Subcutaneous abdominal adipose tissue (tissue), 5 donors: ENCODE measurements around the gene CFAP251.

Source experiments
- H3K27ac ChIP-seq: one replicate; pipeline ENCODE4 v1.7.0; 2013; ENCODE audit warnings: low read depth, mild to moderate bottlenecking, inconsistent platforms, low read length, moderate library complexity
- H3K27me3 ChIP-seq, 5 donors: one replicate each; pipeline ENCODE4 v1.7.0; 2013; ENCODE audit warnings: low read length in 5 of 5, inconsistent platforms in 1 of 5; ENCODE audit not compliant: control insufficient read depth in 5 of 5, insufficient read depth in 4 of 5
- H3K36me3 ChIP-seq, 5 donors: one replicate each; pipeline ENCODE4 v1.7.0; 2013; ENCODE audit warnings: low read length in 5 of 5; ENCODE audit not compliant: control insufficient read depth in 5 of 5, insufficient read depth in 5 of 5
- H3K4me1 ChIP-seq, 5 donors: one replicate each; pipeline ENCODE4 v1.7.0; 2013; ENCODE audit warnings: low read length in 5 of 5, mild to moderate bottlenecking in 3 of 5, moderate library complexity in 1 of 5; ENCODE audit not compliant: control insufficient read depth in 5 of 5, insufficient read depth in 5 of 5
- H3K4me3 ChIP-seq, 5 donors: one replicate each; pipeline ENCODE4 v1.7.0; 2013; ENCODE audit warnings: low read length in 5 of 5, low read depth in 1 of 5
- H3K9ac ChIP-seq, 5 donors: one replicate each; pipeline ENCODE4 v1.7.0; 2013; ENCODE audit warnings: low read length in 5 of 5, mild to moderate bottlenecking in 4 of 5, moderate library complexity in 3 of 5
- H3K9me3 ChIP-seq, 5 donors: one replicate each; pipeline ENCODE4 v1.7.0; 2013; ENCODE audit warnings: low read length in 5 of 5; ENCODE audit not compliant: control insufficient read depth in 5 of 5
- donor health status: healthy.
- donor health status: healthy.
- donor health status: healthy.
- donor health status: healthy.
- donor health status: healthy.

Gene CFAP251

DNA sequence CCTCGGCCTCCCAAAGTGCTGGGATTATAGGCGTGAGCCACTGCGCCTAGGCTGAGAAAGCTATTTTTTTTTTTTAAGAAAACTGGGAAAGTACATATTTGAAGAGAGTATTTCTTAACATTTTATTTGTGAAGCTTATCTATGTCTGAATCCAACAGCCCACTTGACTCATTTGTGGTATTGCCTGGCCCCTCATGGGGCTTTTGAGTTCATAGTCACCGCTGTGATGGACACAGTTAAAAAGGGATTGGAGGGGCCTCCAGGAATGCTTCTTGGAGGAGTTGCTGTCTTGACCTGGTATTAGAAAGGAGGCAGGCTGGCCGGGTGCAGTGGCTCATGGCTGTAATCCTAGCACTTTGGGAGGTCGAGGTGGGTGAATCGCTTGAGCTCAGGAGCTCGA is 129.8 kb downstream of the CFAP251 start:
- H3K27ac ChIP-seq = no peak overlapping the region
- H3K9me3 ChIP-seq = no peaks in the 10 kb centered on the region
- H3K36me3 ChIP-seq = peaks cover 0 to 20% (median 12%) of the 10 kb centered on the region in 5 donors
- no peaks in the 10 kb centered on the region for H3K27me3 ChIP-seq
- no peak overlapping the region for H3K4me3 ChIP-seq
- H3K9ac ChIP-seq = no peak overlapping the region
- peaks cover 1 to 11% (median 10%) of the 10 kb centered on the region in 5 donors for H3K4me1 ChIP-seq

DNA sequence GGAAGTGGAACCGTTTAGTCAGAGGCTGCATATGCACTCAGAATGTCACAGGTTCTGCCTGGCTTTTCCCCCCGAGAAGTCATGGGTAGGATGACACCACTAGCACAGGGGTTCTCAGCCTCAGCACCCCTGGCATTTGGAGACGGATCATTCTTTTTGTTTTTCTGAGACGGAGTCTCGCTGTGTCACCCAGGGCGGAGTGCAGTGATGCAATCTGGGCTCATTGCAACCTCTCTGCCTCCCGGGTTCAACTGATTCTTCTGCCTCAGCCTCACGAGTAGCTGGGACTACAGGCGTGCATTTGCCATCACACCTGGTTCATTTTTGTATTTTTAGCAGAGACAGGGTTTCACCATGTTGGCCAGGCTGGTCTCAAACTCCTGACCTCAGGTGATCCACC is 131.4 kb downstream of the CFAP251 start:
- Histone ChIP-seq H3K4me3 (no peak overlapping the region), H3K27me3 (no peaks in the 10 kb centered on the region), H3K9me3 (no peaks in the 10 kb centered on the region), H3K4me1 (peaks cover 1 to 17% (median 13%) of the 10 kb centered on the region in 5 donors), H3K27ac (no peak overlapping the region), H3K36me3 (peaks cover 0 to 11% (median 5%) of the 10 kb centered on the region in 5 donors), H3K9ac (no peak overlapping the region)

DNA sequence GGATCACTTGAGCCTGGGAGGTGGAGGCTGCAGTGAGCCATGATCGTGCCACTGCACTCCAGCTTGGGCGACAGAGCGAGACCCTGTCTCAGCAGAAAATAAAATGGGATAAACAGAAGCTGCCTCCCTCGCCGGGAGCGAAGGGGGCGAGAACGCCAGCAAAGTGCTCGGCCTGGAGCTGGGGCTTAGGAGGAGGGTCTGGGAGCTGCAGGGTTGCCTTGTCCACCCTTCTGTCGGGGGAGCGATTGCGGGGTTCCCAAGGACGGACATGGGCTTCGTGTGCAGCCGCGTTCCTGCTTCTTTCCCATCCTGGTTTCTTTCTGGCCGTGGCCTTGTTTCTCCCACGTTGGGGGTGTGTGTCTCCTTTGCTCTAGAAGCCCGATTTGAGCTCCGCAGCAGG is 132.3 kb downstream of the CFAP251 start:
- H3K9me3 ChIP-seq = no peaks in the 10 kb centered on the region
- H3K27me3 ChIP-seq = no peaks in the 10 kb centered on the region
- H3K36me3 ChIP-seq = peaks cover 0 to 14% (median 6%) of the 10 kb centered on the region in 5 donors
- H3K4me3 ChIP-seq = no peak overlapping the region
- H3K27ac ChIP-seq = no peak overlapping the region
- H3K9ac ChIP-seq = peak overlapping the region in 1 of 5 donors; percentile 41
- H3K4me1 ChIP-seq = peaks cover 1 to 17% (median 13%) of the 10 kb centered on the region in 5 donors

DNA sequence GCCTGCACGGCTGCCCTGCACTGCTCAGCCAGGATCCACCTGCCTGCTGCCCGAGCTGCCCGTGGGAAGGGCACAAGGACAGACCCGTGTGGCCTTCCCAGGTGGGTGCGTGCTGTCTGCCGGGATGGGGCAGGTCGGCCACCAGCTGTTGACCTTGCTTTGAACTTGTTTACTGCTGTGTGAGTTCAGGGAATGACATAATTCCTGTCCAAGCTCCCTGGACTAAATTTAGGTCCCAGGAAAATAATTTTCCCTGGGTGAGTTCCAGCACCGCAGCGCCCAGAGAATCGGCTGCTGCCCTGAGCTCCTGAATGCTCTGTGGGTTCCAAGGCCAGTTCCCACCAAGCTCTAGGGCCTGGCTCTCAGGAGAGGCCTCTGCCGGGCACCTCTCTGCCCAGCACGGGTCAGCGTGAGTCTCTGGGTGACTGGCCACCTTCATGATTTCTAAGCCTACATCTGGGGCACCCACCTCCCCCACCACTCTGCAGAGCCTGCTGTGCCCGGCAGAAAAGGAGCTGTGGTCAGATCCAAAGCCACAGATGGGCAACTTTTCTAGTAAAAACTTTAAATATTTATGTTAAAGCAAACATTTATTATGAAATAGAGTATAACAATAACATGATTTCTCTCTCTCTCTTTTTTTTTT is 133.0 kb downstream of the CFAP251 start:
- Histone ChIP-seq H3K27me3 (no peaks in the 10 kb centered on the region), H3K9ac (peak overlapping the region in 2 of 5 donors; percentile 41 to 52), H3K4me1 (peaks cover 1 to 17% (median 13%) of the 10 kb centered on the region in 5 donors), H3K4me3 (no peak overlapping the region), H3K36me3 (peaks cover 0 to 12% (median 4%) of the 10 kb centered on the region in 5 donors), H3K27ac (no peak overlapping the region), H3K9me3 (no peaks in the 10 kb centered on the region)

DNA sequence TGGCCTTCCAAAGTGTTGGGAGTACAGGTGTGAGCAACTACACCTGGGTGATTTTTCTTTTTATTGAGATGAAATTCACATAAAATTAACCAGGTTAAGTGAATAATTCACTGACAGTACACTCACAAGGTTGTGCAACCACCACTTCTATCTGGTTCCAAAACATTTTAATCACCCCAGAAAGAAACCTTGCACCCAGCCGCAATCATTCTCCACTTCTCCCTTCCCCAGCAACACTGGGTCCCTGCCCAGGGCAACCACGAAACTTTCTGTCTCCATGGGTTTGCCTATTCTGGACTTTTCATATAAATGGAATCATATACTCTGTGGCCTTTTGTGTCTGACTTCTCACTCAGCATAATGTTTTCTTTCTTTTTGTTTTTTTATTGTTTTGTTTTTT is 133.9 kb downstream of the CFAP251 start:
- H3K4me3 ChIP-seq = no peak overlapping the region
- H3K27ac ChIP-seq = no peak overlapping the region
- H3K27me3 ChIP-seq = no peaks in the 10 kb centered on the region
- H3K36me3 ChIP-seq = peaks cover 0 to 12% (median 5%) of the 10 kb centered on the region in 5 donors
- H3K9me3 ChIP-seq = no peaks in the 10 kb centered on the region
- no peak overlapping the region for H3K9ac ChIP-seq
- H3K4me1 ChIP-seq = peaks cover 1 to 17% (median 13%) of the 10 kb centered on the region in 5 donors
